Putamen (tissue), 1 donor: ENCODE measurements around the gene CFAP69.
"Not testable (repeated sequence)": the region's sequence is repeated elsewhere in the genome, so short reads cannot be mapped to it uniquely, and the experiment has no call there.

Experiments used
- DNase-seq: peaks from one replicate; pipeline ENCODE4 v3.0.0-alpha.2; 2016; ENCODE audit warnings: low spot score

Gene CFAP69

DNA sequence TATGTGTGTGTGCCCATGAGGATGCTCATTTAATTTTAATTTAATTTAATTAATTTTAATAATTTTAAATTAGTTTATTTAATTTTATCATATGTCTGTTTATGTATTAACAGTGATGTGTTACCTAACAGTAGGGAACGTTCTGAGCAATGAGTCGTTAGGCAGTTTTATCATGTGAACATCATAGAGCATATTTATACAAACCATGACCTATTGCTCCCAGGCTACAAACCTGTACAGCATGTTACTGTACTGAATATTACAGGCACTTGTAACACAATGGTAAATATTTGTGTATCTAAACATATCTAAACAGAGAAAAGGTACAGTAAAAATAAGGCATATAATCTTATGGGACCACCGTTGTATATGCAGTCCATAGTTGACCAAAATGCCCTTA, 13.7 kb upstream of the CFAP69 start:
- no peak for DNase-seq

- no peak for DNase-seq
Observed at GRCh38 chr7:90232430-90232829, 12.5 kb upstream of the CFAP69 start.

- no peak for DNase-seq
Observed at GRCh38 chr7:90233569-90233968, 11.4 kb upstream of the CFAP69 start.

- no peak for DNase-seq
Observed at GRCh38 chr7:90236721-90237289, 8.2 kb upstream of the CFAP69 start.

DNA sequence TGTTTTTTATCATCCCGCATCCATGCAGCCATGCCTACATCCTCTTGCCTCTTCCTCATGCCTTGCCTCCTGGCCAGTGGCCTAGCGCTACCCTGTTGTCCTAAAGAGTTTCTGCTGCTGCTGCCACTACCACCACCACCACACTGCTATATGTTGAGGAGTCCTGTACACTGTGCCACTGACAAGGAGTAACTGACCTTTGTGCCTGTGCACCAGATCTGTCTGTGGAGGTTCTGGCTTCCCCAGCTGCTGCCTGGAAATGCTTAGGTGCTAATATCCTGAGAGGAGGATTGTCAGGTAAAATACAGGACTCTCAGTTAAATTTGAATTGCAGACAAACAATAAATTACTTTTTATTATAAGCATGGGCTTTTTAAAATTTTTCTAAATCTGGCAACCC, 7.0 kb upstream of the CFAP69 start:
- DNase-seq = no peak

- no peak for DNase-seq
Observed at GRCh38 chr7:90238583-90238982, 6.4 kb upstream of the CFAP69 start.

DNA sequence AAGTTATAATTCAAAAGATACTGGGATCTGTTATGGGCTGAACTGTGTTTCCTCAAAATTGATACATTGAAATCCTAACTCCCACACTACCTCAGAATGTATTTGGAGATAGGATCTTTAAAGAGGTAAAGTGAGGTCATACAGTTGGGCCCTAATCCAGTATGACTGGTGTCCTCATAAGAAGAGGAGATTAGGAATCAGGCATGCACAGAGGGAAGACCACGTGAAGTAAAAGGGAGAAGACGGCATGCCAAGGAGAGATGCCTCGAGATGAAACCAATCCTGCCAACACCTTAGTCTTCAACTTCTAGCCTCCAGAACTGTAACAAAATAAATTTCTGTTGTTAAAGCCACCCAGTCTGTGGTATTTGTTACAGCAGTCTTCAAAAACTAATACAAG, 5.9 kb upstream of the CFAP69 start:
- no peak for DNase-seq

GRCh38 chr7:90239625-90240228, 5.2 kb upstream of the CFAP69 start:
- no peak for DNase-seq

- DNase-seq = no peak
Observed at GRCh38 chr7:90242369-90243168, 2.4 kb upstream of the CFAP69 start.

GRCh38 chr7:90243556-90243955, 1.4 kb upstream of the CFAP69 start:
- DNase-seq = no peak

- DNase-seq = no peak
Observed at GRCh38 chr7:90244565-90244908, 437 bp upstream of the CFAP69 start.

GRCh38 chr7:90246171-90246570, 1.2 kb downstream of the CFAP69 start:
- no peak for DNase-seq

DNA sequence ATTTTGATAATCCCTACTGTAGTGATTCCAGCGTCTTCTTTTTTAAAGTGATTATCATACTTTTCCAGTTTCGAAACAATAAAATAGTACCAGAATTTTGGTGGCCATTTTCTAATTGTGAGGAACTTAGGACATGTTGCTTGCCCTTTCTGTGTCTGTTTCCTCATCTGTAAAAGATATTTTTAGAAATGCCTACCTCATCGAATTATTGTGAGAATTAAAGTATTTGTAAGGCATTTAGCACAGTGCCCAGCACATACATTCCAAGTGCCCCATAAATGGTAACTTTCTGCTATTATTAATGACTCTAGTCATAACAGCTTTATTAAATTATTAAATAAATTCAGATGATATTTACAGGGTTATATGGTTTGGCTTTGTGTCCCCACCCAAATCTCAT, 3.7 kb downstream of the CFAP69 start:
- DNase-seq = no peak

DNA sequence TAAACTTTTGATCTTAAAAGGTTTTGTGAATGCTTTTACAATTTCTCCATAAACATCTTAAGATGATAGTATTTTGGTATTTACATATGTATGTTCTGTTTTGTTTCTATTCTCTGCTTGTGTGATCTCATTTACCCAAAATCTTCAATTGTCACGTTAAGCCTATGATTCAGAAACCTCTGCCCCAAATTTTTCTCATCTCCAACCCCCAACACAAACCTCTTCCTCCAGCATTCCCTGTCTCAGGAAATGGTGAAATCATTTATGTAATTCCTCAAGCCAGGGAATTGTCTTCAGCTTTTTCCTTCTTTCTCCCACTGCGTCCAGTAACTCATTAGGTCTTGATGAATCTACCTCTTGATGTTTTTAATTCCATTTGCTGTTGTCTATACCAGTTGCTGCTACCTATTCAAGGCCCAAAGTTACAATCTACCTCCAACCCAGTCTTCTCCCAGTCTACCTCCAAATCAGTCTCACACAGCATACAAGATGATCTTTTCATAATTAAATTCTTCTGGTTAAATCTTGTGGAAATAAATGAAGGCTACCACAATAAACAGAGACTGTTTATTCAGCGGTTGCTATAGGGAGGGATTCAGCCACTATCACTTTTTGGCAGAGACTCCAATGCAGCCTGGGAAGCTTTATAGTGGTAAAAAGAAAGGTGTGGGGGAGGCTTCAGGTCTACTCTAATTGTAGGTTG, 5.8 kb downstream of the CFAP69 start:
- no peak for DNase-seq

- DNase-seq = no peak
Observed at GRCh38 chr7:90251304-90251635, 6.3 kb downstream of the CFAP69 start.

DNA sequence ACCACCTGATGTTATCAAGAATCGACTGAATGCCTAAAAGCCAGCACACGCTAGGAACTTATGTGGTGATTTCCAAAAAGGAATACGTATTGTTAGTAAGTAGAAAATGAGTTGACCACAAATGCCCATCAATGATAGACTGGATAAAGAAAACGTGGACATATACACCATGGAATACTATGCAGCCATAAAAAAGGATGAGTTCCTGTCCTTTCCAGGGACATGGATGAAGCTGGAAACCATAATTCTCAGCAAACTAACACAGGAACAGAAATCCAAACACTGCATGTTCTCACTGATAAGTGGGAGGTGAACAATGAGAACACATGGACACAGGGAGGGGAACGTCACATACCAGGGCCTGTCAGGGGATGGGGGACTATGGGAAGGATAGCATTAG, 11.0 kb downstream of the CFAP69 start:
- DNase-seq = not testable (repeated sequence)

DNA sequence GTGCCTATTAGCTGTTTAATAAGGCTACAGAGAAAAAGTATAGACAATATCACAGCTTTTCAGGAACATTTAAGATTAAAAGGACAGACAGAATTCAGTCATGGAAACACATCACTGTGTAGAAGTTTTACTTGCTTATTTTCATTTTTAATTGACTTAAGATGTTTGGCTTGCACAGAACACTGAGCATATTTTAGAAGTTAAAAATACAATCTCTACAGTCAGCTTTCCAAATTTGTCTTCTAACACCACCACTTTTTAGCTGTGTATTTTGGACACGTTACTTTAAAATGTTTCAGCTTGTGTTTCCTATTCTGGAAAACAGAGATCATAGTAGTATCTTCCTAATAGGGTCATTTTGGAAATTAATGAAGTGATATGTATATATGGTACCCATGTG, 11.8 kb downstream of the CFAP69 start:
- no peak for DNase-seq

GRCh38 chr7:90261441-90261840, 16.5 kb downstream of the CFAP69 start:
- no peak for DNase-seq

DNA sequence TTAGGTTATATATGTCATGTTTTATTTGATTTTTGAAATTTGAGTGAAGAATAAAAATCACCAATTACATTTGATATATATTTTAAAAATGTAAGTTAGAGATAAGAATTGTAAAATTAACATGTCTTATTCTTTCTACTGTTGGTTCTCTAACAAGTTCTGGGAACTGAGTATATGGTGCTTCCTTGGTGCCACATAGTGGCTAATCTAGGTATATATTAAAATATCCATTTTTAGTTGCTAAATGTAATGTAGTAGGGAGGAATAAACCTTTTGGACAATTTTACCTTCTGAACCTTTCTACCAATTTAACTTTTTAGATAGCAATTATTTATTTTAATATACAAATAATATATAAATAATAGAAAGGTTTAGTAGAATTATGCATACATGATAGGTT, 17.5 kb downstream of the CFAP69 start:
- no peak for DNase-seq

DNA sequence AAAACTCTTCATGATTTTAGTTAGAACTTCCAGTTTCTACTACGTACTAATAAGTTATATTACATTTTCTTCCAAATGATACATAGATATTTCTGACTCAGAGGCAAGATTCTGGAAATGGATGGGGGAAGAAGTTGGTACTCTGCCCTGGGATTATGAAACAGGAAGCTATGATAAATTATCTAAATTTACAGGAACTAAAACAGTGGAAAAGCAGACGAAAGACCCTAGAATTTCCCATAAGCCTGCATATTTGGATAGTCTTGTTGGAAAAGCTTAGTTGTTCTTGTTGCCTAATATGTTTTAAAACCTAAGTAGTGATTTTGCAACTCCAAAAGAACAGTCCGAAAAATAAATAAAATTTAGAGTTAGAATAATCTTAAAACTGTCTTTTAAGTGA, 21.8 kb downstream of the CFAP69 start:
- no peak for DNase-seq

DNA sequence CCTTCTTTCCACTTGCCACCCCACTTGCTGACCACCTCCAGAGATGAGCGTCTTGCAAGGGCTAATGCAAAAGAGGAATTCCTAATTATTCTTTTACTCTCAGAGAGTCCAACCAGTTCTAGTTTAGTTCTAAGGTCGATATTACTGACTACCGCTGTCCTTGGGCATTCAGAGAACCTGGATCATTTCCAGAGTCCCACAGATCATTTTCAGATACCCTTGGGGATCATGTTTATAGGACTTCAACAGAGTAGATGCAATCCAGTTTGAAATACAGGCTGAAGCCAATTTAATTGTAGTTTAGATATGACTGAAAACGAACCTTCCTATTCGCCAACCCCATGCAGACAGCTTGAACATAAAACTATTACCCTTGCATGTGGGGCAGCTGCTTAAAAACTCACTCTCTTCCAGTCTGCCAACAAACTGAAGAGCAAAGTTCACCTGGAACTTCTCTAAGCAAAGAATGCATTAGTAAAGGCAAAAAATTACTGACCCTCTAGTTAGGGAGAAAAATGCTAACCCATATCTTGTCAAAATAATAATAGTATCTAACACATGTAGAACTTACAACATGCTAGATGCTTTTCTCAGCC, 22.4 kb downstream of the CFAP69 start:
- no peak for DNase-seq

GRCh38 chr7:90269163-90269562, 24.2 kb downstream of the CFAP69 start:
- no peak for DNase-seq
